ENCODE measurements around the gene XG.
A peak's percentile ranks its signal among the peaks of the same experiment; 100 is the strongest.

Gene XG

DNA sequence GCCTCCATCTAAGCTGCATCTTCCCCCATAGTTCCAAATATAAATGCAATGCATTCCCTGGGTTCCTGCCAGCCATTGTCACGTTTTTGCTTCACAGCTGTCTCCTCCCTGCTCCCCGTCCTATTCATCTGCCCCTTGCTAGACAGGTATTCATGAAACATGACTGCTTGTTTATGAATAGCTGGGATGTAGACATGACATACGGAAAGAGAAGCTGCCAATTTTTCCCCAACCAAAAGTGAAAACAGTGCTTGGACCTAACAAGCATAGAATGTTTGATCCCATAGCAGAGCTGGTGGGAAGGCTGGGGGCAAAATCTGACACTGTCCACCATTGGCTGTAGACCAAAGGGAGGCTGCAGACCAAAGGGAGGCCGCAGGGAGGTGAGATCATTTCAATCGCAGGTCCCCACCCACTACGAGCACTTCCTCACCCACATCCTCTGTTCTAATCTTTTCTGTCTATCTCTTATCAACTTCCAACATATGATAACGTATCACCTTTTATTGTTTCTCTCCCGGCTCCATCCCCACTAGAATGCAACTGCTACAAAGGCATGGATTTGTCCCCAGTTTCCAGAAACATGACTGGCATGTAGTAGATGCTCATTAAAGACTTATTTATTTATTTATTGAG lies 68.4 kb downstream of the XG start:
- DNase-seq (ENCODE audit: low read depth) = no peak

DNA sequence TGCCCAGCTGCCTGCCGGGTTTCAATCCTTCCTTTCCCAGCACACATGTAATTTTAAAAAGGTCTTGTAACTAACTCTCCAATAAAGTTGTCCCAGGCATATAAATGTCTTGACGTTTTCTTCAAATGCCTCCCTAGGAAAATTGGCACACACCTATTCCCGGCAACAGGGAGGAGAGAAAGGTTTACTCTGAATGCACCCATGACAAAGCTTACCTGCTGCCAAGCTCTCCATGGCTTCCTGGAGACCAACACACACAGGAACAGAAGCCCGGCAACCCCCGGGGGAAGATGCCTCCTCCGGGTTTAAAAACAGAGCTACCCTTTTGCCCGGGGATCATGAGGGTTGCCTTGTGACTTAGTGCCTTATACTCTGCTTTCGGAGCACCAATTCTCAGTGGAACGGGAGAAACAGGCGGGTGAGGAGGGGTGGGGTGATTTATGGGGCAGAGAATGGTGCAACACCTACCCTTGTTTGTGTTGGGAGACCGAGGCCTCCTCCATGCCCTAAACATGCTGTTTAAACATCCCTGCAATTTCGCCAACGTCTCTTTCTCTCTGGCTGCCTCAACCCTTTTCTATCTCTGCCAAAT lies 72.1 kb downstream of the XG start:
- peak; percentile 38 for DNase-seq (ENCODE audit: low read depth)

DNA sequence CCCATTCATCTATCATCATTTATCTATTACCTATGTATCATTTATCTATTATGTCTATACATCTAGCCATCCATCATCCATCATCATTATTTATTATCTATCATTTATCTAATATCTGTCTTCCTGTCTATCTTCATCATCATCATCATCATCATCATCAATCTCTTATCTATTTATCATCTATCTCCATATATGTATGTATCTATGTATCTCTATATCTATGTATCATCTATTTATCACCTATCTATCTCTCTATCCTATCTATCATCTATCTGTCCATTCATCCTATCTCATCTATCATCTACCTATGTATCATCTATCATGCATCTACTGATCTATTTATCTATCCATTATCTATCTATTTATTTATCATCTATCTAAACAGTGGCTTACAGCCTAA lies 73.0 kb downstream of the XG start:
- DNase-seq (ENCODE audit: low read depth) = no peak

DNA sequence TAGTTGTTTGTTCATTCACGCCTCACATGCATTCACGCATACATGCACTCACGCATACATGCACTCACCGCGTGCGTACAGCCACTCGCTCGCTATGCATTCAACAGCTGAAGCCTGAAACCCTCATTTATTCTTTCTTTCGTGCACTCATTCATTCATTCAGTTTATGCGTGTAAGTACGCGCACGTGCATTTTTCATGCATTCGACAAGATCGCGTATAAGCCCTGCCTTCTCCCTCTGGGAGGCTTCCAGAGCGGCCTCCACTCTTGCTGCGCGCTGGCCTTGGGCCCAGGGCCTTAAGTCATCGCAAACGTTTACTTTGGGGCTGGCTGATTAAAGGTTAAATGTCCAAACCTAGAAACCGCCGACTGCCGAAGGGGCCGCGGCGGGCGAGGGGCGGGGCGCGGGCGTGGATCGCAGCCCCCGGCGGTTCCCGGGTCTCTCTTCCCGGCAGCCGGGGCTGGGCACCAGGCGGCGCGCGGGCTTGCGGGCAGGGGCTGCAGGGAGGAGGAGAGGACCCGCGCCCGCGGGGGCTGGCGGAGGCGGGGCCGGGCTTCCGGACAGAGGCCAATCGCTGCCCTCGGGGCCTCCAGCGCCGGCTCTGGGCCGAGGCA lies 76.6 kb downstream of the XG start, which contains the start of gene GYG2:
TSS of gene GYG2 (plus strand) at position 587 of the 615 bp plus-strand sequence. CDS start 1,259 bp downstream, outside the sequence.
- DNase-seq (ENCODE audit: low read depth) = peak; percentile 66

- DNase-seq (ENCODE audit: low read depth) = no peak
Measured at GRCh38 chrX:2828959-2829411, 77.1 kb downstream of the XG start.

DNA sequence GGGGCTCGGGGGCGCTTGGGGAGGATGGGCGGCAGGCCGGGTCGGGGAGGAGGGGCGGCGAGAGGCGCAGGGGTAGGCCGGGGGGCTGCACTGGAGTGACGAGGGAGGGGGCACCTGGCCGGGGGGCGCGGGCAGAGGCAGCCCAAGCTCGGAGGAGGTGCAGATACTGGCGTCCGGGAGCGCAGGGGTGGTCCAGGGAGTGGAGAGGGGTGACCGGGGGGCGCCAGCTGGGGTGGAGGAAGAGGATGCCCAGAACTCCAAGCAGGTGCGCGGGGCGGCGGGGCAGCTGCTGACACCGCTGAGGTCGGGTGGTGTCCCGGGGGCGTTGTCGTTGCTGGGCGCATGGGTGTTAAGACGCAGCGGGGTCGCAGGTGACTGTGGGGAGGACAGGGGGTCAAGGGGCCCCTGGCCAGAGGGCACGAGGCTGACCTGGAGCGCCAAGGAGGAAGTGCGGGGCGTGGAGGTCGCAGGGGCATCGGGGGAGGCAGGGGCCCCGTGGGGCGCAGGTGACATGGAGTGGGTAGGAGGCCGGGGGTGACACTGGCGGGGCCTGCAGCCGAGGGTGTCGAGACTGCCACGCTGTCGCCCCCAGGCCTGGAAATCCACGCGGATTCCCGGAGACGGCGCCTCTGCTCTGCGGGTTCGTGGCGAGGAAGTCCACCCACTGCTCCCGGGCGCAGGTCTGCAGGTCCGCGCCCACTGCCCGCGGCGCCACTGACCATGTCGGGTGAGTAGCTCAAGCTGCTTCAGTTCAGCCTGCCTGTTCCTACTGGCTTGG lies 77.8 kb downstream of the XG start:
- DNase-seq (ENCODE audit: low read depth) = no peak

DNA sequence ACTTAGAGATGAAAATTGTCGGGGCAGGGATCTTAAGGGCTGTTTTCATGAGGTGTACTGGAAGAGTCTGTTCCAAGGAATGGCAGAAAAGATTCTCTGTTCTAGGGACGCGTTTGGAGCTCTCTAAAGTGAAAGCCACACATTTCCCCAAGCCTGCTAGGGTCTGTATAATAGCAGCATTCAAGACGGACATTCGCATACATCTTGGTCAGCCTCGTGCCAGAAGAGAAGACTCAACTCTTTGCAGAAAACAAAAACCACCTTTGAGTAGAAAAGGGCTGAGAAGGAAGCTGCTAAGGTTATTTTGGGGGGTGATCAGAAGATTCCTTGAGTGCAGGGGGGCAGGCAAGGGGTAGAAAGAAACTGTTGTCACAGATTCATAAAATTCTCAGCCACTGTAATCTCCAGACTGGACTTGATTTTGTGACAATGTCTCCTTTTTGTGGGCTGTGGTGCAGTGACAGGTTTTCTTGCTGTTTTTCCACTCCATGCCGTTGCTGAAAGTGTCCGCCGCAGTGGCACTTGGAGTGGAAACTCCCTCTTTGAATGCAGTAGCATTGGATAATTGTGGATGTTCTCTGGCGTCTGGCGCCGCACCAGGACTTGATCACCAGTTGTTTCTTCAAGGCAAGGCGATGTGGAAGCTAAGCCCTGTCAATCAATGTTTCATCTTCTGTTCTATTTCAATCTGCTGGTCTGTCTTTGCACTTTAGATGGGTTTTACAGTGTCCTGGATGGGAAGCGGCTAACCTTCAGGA lies 79.8 kb downstream of the XG start:
- DNase-seq (ENCODE audit: low read depth) = no peak

- DNase-seq (ENCODE audit: low read depth) = no peak
Measured at GRCh38 chrX:2837961-2838360, 86.1 kb downstream of the XG start.

DNA sequence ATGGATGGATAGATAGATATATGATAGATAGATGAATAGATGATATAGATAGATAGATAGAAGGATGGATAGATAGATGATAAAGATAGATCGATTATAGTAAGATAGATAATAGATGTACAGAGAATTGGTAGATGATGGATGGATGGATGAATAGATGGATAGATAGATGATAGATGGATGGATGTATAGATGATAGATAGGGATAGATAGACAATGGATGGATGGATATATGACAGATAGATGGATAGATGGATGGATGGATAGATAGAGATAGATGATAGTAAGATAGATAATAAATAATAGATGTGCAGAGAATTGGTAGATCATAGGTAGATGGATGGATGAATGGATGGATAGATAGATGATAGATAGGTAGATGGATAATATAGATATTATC lies 89.1 kb downstream of the XG start:
- DNase-seq (ENCODE audit: low read depth) = no peak

GRCh38 chrX:2841537-2841936 lies 89.7 kb downstream of the XG start:
- peak; percentile 44 for DNase-seq (ENCODE audit: low read depth)

DNA sequence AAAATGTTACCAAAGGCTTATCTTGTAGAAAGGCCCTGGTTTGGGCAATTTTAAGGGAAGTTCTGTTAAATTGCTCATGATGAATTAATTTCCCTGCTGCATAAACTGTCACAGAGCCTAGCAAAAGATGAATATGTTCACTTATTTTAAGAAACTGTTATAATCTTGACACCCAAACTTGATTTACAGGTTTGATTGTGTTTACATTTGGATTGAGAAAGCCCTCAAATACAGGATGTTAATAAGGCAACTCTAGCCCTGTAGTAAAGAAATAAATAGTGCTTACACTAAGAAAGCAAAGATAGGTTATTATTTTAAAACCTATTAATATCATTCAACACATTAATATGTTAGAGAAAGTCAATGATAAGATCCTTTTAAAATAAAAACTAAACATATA lies 95.2 kb downstream of the XG start:
- no peak for DNase-seq (ENCODE audit: low read depth)

DNA sequence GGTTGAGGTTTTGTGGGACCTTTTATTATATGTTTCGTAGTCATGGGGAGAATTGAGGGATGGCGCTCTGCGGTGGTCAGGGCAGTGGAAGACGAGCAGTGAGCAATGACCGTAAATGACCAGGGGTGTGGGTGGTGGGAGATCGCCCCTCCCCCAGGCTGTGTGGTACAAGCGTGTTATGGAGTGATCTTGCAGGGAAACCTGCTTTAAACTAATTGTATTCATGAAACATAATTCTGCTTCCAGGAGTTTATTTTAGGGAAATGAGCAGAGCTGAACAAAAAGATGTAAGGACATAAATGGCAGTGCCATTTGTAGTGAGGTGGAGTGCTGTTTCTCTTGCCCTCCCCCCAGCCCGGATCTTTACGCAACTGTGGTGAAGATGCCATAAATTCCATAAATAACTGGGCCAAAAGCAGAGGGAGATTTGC lies 97.0 kb downstream of the XG start:
- DNase-seq (ENCODE audit: low read depth) = peak; percentile 75

DNA sequence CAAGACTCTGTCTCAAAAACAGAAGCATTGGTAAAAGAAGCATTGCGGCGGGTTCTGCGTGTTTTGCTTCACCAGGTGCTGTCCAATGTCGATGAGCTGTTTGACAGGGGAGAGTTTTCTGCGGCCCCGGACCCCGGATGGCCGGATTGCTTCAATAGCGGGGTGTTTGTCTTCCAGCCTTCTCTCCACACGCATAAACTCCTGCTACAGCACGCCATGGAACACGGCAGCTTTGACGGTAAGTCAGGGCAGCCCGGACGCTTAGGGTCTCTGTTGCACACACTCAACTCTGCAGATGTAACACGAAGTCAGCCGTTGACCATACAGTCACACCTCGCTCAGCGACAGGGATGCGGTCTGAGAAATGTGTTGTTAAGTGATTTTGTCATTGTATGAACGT lies 103.1 kb downstream of the XG start:
- no peak for DNase-seq (ENCODE audit: low read depth)

GRCh38 chrX:2855761-2856160 lies 103.9 kb downstream of the XG start:
- DNase-seq (ENCODE audit: low read depth) = no peak

DNA sequence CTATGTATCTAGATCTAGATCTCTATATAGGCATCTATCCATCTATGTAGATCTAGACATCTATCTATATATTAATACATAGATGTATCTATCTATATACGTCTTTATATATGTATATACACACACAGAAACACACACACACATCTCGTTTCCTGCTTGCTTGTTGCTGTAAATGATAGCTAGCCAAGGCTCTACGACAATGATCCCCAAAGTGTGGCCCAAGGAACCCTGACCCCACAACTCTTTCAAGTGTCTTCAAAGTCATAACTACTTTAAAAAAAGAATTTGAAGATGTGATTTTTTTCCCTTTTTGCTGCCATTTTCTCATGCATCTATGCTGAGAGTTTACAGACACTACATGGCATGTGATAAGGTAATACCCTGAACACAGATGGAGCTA lies 105.7 kb downstream of the XG start:
- no peak for DNase-seq (ENCODE audit: low read depth)

DNA sequence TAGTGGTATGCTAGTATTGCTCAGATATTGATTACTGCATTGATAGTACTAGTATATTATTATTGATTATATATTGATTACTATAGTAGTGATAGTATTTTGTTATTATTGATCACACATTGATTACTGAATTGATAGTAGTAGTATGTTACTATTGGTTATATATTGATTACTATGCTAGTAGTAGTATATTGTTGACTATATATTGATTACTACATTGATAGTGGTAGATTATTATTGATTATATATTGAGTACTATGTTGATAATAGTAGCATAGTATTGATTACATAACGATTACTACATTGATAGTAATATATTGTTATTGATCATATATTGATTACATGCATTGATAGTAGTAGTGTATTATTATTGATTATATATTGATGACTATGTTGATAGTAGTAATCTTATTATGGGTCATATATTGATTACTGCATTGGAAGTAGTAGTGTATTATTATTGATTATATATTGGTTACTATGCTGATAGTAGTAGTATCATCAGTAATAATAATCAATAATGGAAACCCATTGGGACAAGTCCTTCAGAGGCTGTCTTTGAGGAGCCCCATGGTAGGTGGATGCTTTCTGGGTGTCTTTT lies 107.5 kb downstream of the XG start:
- no peak for DNase-seq (ENCODE audit: low read depth)

DNA sequence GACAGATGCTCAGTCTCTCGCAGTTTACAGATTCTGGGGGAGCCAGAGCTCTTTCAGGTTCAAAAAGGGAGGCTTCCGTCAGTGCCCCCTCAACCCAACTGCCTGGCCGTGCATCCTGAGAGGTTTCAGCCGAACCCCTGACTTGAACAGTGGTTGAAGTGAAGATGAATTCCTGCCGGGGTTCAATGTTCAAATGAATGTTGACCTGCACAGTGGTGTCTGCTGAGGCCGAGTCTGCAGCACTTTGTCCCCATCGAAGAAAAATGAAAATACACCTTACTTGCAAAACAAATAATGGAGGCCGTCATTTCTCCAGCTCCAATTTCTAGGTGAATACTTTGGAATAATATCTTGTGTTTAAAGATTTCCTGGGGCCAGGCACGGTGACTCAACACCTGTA lies 110.6 kb downstream of the XG start:
- DNase-seq (ENCODE audit: low read depth) = no peak

DNA sequence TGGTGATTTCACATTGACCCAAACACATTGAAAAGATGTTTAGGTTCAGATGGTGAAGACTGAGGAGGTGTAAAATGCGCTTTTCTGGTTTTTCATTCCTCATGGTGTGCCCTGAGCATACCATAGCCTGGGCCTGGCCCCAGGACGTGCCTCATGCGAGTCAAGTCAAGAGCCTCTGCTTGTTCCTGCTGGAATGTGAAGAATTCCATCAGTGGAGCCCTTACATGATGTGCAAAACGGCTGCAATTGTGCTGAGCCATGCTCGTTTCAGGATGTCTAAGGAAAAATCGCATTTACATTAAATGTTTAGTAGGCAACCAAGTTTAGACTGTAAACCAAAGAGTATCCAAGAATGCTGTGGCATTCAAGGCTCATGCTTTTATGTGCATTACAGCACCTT lies 111.8 kb downstream of the XG start:
- DNase-seq (ENCODE audit: low read depth) = peak; percentile 27
